Hematopoietic multipotent progenitor cell treated with erythropoietin and hydrocortisone succinate and interleukin-3 and kit ligand, for 6 days (in vitro differentiated cells): ENCODE measurements around the gene AP5S1.
"Not testable (repeated sequence)": the region's sequence is repeated elsewhere in the genome, so short reads cannot be mapped to it uniquely, and the experiment has no call there.

Experiments
- DNase-seq: peaks from one replicate; pipeline ENCODE4 v3.0.0-alpha.2; 2015

Gene AP5S1

GRCh38 chr20:3820048-3820900 is at the start of gene AP5S1:
AP5S1 (plus strand) TSS chr20:3820547; CDS start chr20:3822118, 1,571 bp downstream.
- peak; percentile 97 for DNase-seq

GRCh38 chr20:3771552-3772058 is 48.7 kb upstream of the AP5S1 start:
- no peak for DNase-seq

GRCh38 chr20:3775457-3776108 is 44.8 kb upstream of the AP5S1 start:
- no peak for DNase-seq

GRCh38 chr20:3777381-3777715 is 43.0 kb upstream of the AP5S1 start:
- DNase-seq, result no peak

GRCh38 chr20:3777716-3778629 is 42.4 kb upstream of the AP5S1 start:
- DNase-seq, result peak; percentile 60

GRCh38 chr20:3778976-3779375 is 41.4 kb upstream of the AP5S1 start:
- no peak for DNase-seq

- peak; percentile 96 for DNase-seq
Measured at GRCh38 chr20:3781153-3781910, 39.0 kb upstream of the AP5S1 start, which contains the start of gene SPEF1. SPEF1 (minus strand) TSS chr20:3781448; CDS start chr20:3781287, 161 bp downstream.

- no peak for DNase-seq
Measured at GRCh38 chr20:3782597-3782996, 37.8 kb upstream of the AP5S1 start.

- no peak for DNase-seq
Measured at GRCh38 chr20:3783068-3783489, 37.3 kb upstream of the AP5S1 start.

GRCh38 chr20:3783511-3784195 is 36.7 kb upstream of the AP5S1 start:
- DNase-seq, result no peak

- no peak for DNase-seq
Measured at GRCh38 chr20:3784216-3784853, 36.0 kb upstream of the AP5S1 start.

GRCh38 chr20:3784863-3785239 is 35.5 kb upstream of the AP5S1 start:
- no peak for DNase-seq

- no peak for DNase-seq
Measured at GRCh38 chr20:3785240-3786125, 34.9 kb upstream of the AP5S1 start.

- DNase-seq, result peak; percentile 67
Measured at GRCh38 chr20:3786126-3786484, 34.2 kb upstream of the AP5S1 start.

GRCh38 chr20:3786665-3787323 is 33.6 kb upstream of the AP5S1 start, which contains the start of gene CENPB:
CENPB (minus strand) TSS chr20:3786740; CDS start chr20:3786483, 257 bp downstream.
- peak; percentile 91 for DNase-seq

GRCh38 chr20:3787324-3788014 is 32.9 kb upstream of the AP5S1 start:
- no peak for DNase-seq

- DNase-seq, result peak; percentile 66
Measured at GRCh38 chr20:3788685-3789155, 31.6 kb upstream of the AP5S1 start.

GRCh38 chr20:3789201-3789600 is 31.1 kb upstream of the AP5S1 start:
- not testable (repeated sequence) for DNase-seq

GRCh38 chr20:3794168-3794567 is 26.2 kb upstream of the AP5S1 start:
- DNase-seq, result not testable (repeated sequence)
